Endothelial cell of umbilical vein (primary cell): ENCODE data around the gene HSD17B10. TPM values are rescaled to one million over a fixed set of nuclear protein-coding genes. Genes with fewer than 3 reads are reported as not detected.

ENCODE experiments used
- BruUV-seq: library from RNA; stranded (reverse); fragments of 400-500 nt; replicated peaks from 2 replicates; lab custom pipeline; 2021; lab: Mats Ljungman, UMichigan
- CTCF ChIA-PET: fragments of 300-600, 350-600 bp; sonication (Branson Sonifier 250); formaldehyde crosslinking; loops from one replicate; lab custom pipeline; 2021; ENCODE audit warnings: antibody characterized with exemption, inconsistent platforms; lab: Charles Lee
- POLR2A ChIA-PET: fragments of 300-600, 350-600 bp; sonication (Branson Sonifier 250); formaldehyde crosslinking; loops from one replicate; lab custom pipeline; 2021; ENCODE audit warnings: antibody characterized with exemption, inconsistent platforms; lab: Charles Lee
- DNase-seq: peaks from one replicate; pipeline ENCODE4 v3.0.0-alpha.2; 2011; ENCODE audit warnings: low read depth, low spot score
- FAIRE-seq: peaks from 2 replicates; lab custom pipeline; 2011; peaks lifted over from hg19 to GRCh38; lab: Jason Lieb, UNC
- H2AFZ ChIP-seq: 2 replicates; pipeline ENCODE4 v1.6.0; 2012; ENCODE audit warnings: low read depth, low read length, control low read depth, inconsistent platforms
- H3K27ac ChIP-seq: 2 replicates; pipeline ENCODE4 v1.5.1; 2011; ENCODE audit warnings: low read depth, mild to moderate bottlenecking, control low read depth, low read length, moderate library complexity; ENCODE audit not compliant: insufficient read depth
- H3K27me3 ChIP-seq, 2 experiments: 2 replicates each; pipeline versions ENCODE4 v1.6.0 to v1.6.1; 2011; ENCODE audit warnings: low read length in 2 of 2, mixed read lengths in 1 of 2; ENCODE audit not compliant: control insufficient read depth in 2 of 2, insufficient read depth in 2 of 2
- H3K36me3 ChIP-seq, 2 experiments: 2 replicates in 1 of 2; 3 replicates in 1 of 2; pipeline ENCODE4 v1.5.1; 2011; ENCODE audit warnings: low read length in 2 of 2, mild to moderate bottlenecking in 1 of 2, moderate library complexity in 1 of 2; ENCODE audit not compliant: control insufficient read depth in 2 of 2, insufficient read depth in 2 of 2; ENCODE audit errors: extremely low read depth in 1 of 2
- H3K4me1 ChIP-seq: 3 replicates; pipeline ENCODE4 v1.5.1; 2011; ENCODE audit warnings: mild to moderate bottlenecking, low read length; ENCODE audit not compliant: control insufficient read depth, insufficient read depth; ENCODE audit errors: extremely low read depth
- H3K4me2 ChIP-seq: 2 replicates; pipeline ENCODE4 v1.6.1; 2011; ENCODE audit warnings: low read length, control low read depth, mixed read lengths; ENCODE audit not compliant: insufficient read depth
- H3K4me3 ChIP-seq, 3 experiments: fragments of 200-600 bp in 1 of 3; sonication (generic), shearing (Covaris generic) in 1 of 3; replicated peaks in 1 of 3; 2 replicates each; pipeline ENCODE4 v1.5.1; 2011 to 2016; ENCODE audit warnings: control low read depth in 3 of 3, low read length in 3 of 3, mild to moderate bottlenecking in 2 of 3, inconsistent platforms in 1 of 3, low read depth in 1 of 3, moderate library complexity in 1 of 3; ENCODE audit not compliant: insufficient read depth in 1 of 3
- H3K79me2 ChIP-seq: 2 replicates; pipeline ENCODE4 v1.6.0; 2012; ENCODE audit warnings: low read length, inconsistent platforms; ENCODE audit not compliant: control insufficient read depth, insufficient read depth
- H3K9ac ChIP-seq: replicated peaks from 2 replicates; pipeline ENCODE3; 2011; ENCODE audit warnings: low read length, control low read depth; ENCODE audit not compliant: insufficient read depth; ENCODE audit errors: extremely low read depth
- H3K9me1 ChIP-seq: replicated peaks from 3 replicates; pipeline ENCODE4 v1.6.0; 2011; ENCODE audit warnings: mild to moderate bottlenecking, low read length; ENCODE audit not compliant: control insufficient read depth, insufficient read depth; ENCODE audit errors: extremely low read depth
- H3K9me3 ChIP-seq: replicated peaks from 2 replicates; pipeline ENCODE4 v1.5.1; 2012; ENCODE audit warnings: low read length, inconsistent platforms; ENCODE audit not compliant: control insufficient read depth, insufficient read depth
- H4K20me1 ChIP-seq: replicated peaks from 2 replicates; pipeline ENCODE3; 2011; ENCODE audit warnings: mild to moderate bottlenecking, low read length; ENCODE audit not compliant: control insufficient read depth, insufficient read depth; ENCODE audit errors: extremely low read depth
- CTCF ChIP-seq, 2 donors: IDR thresholded peaks; 1 replicate in 1 of 2; 2 replicates in 1 of 2; pipeline ENCODE4 v1.5.1; 2011; ENCODE audit warnings: low read length in 2 of 2, mild to moderate bottlenecking in 2 of 2, moderate library complexity in 2 of 2, control low read depth in 1 of 2, inconsistent platforms in 1 of 2, low read depth in 1 of 2; ENCODE audit not compliant: insufficient read depth in 1 of 2; ENCODE audit errors: extremely low read depth in 1 of 2
- FOS ChIP-seq: IDR thresholded peaks from 2 replicates; pipeline ENCODE4 v1.6.1; 2011; ENCODE audit warnings: mild to moderate bottlenecking, low read length, moderate library complexity, borderline replicate concordance; ENCODE audit not compliant: insufficient read depth
- GATA2 ChIP-seq: IDR thresholded peaks from 2 replicates; pipeline ENCODE4 v1.7.0; 2011; ENCODE audit warnings: low read depth, mild to moderate bottlenecking, moderate library complexity, mixed read lengths, low read length; ENCODE audit not compliant: insufficient read length, insufficient read depth
- MYC ChIP-seq: IDR thresholded peaks from one replicate; pipeline ENCODE4 v1.6.1; 2011; ENCODE audit warnings: mild to moderate bottlenecking, low read depth, low read length
- dilution Hi-C: fragments of 300-500 bp; cut with MboI; formaldehyde crosslinking; loops from one replicate; pipeline ENCODE4 v1.15.0; 2019; ENCODE audit warnings: low sequenced_read_pairs; ENCODE audit not compliant: extremely low pct_ligation_motif_present
- intact Hi-C: fragments of 100-400 bp; cut with micrococcal nuclease; formaldehyde crosslinking; loops from one replicate; pipeline ENCODE4 v1.10.0; 2022
- polyA plus RNA-seq, 4 experiments: library from polyadenylated mRNA; depleted of rRNA in 3 of 4; stranded (reverse) in 3 of 4; unstranded in 1 of 4; fragments of >200 nt; gene quantifications; 2 replicates each; pipeline versions ENCODE4 v1.2.1 to v1.2.3, GENCODE V29; 2011 to 2012; ENCODE audit warnings: missing spikeins in 1 of 4
- total RNA-seq: library from RNA; stranded (reverse); gene quantifications from 2 replicates; pipeline ENCODE4 v1.2.3, GENCODE V29; 2021

The HSD17B10 gene
- total and polyA plus RNA-seq, 2 donors (not counting 3 experiments of a cell fraction or from before 2014, with no cell fraction given) = 82.3 to 171 TPM

GRCh38 chrX:53429755-53430154 lies 4.4 kb downstream of the HSD17B10 start:
- DNase-seq (no peak), FAIRE-seq (no peak)
- Histone ChIP-seq H3K4me1 (peaks cover 2% of the 10 kb centered on the region), H3K27ac (no peak overlapping the region), H3K9me3 (no peaks in the 10 kb centered on the region), H2AFZ (no peak overlapping the region), H3K79me2 (peaks cover 5% of the 10 kb centered on the region), H3K27me3 (no peaks in the 10 kb centered on the region), H4K20me1 (no peaks in the 10 kb centered on the region), H3K9me1 (no peaks in the 10 kb centered on the region), H3K4me2 (no peak overlapping the region), H3K36me3 (peaks cover 0 to 17% of the 10 kb centered on the region in 2 experiments), H3K4me3 (no peak overlapping the region), H3K9ac (no peak overlapping the region)
- dilution Hi-C loops (no loop called here), intact Hi-C loops (loop anchor here (10.0 kb wide), 1 partner anchor 335 kb away; the partner anchor contains the start of gene KANTR)
- CTCF ChIA-PET = no interaction called here
- no TSS peak for BruUV-seq
- POLR2A ChIA-PET = no interaction called here
- TF ChIP-seq CTCF (IDR thresholded peaks at IDR 0.05; ENCODE audit: extremely low read depth in 1 of 2, insufficient read depth in 1 of 2, low read depth in 1 of 2, low read length in 2 of 2) = no peak

GRCh38 chrX:53422861-53423306 lies 11.3 kb downstream of the HSD17B10 start, which contains the start of gene RIBC1:
RIBC1 (plus strand) TSS chrX:53422873; CDS start chrX:53426277, 3,404 bp downstream.
- no peaks in the 10 kb centered on the region for H4K20me1 ChIP-seq
- no peaks in the 10 kb centered on the region for H3K9me1 ChIP-seq
- H3K79me2 ChIP-seq = peaks cover 38% of the 10 kb centered on the region
- no peaks in the 10 kb centered on the region for H3K9me3 ChIP-seq
- peak within 1 kb of the TSS; percentile 85 for H3K4me2 ChIP-seq
- H2AFZ ChIP-seq = peak within 1 kb of the TSS; percentile 78
- CTCF ChIA-PET = interaction anchor here (0.7 to 3.9 kb wide), 7 partner anchors 13 to 140 kb away, joined by 3 to 16 read pairs (median 6); no protein-coding TSS in a partner anchor
- H3K9ac ChIP-seq = peak within 1 kb of the TSS; percentile 97
- H3K27me3 ChIP-seq = no peaks in the 10 kb centered on the region
- H3K27ac ChIP-seq = peak within 1 kb of the TSS; percentile 88
- POLR2A ChIA-PET = interaction anchor here (0.6 to 0.7 kb wide), 2 partner anchors 12 to 38 kb away, joined by 3 read pairs; partner anchors contain the start of gene HSD17B10
- H3K36me3 ChIP-seq = no peaks in the 10 kb centered on the region
- no peak for DNase-seq
- dilution Hi-C loops = no loop called here
- H3K4me1 ChIP-seq = peaks cover 12% of the 10 kb centered on the region
- intact Hi-C loops = loop anchor here (1.0 to 10.0 kb wide), 4 partner anchors 11 to 328 kb away; partner anchors contain the start of genes HSD17B10 and KANTR
- no TSS peak for BruUV-seq
- peak within 1 kb of the TSS; percentile 66 to 81 (median 80) for H3K4me3 ChIP-seq
- TF ChIP-seq MYC (no peak), GATA2 (no peak), FOS (no peak)
- FAIRE-seq = no peak
